ENCODE data around the gene LYPD5.
"Not testable (repeated sequence)": the region's sequence is repeated elsewhere in the genome, so short reads cannot be mapped to it uniquely, and the experiment has no call there.

LYPD5 gene

GRCh38 chr19:43806401-43806800 lies 4.2 kb upstream of the LYPD5 start:
- DNase-seq (ENCODE audit: low read depth, low spot score), result not testable (repeated sequence)

DNA sequence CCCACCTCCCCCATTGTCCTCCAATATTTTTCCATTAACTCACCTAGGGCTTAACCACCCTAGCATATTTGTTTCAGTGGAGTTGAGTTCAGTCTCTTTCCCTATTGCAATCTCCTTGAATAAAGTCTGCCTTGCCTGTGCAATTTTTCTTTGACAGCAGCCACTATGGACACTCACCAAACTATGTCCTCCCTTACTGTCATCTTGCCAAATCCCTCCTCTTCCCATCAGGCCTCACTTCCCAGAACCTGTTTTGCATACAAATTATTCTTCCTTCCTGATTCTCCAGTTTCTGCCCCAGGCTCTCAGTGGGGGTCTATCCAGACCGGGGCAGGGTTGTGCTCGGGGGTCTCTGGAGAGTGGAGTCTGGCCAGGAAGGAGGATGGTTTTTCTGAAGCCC lies 2.2 kb upstream of the LYPD5 start:
- no peak for DNase-seq (ENCODE audit: low read depth, low spot score)

GRCh38 chr19:43799502-43800142 lies 2.6 kb downstream of the LYPD5 start:
- no peak for DNase-seq (ENCODE audit: low read depth, low spot score)

- DNase-seq (ENCODE audit: low read depth, low spot score), result no peak
Measured at GRCh38 chr19:43798546-43799409, 3.5 kb downstream of the LYPD5 start.

GRCh38 chr19:43798026-43798545 lies 4.2 kb downstream of the LYPD5 start:
- no peak for DNase-seq (ENCODE audit: low read depth, low spot score)

GRCh38 chr19:43797556-43797955 lies 4.7 kb downstream of the LYPD5 start:
- no peak for DNase-seq (ENCODE audit: low read depth, low spot score)

- DNase-seq (ENCODE audit: low read depth, low spot score), result no peak
Measured at GRCh38 chr19:43797118-43797517, 5.1 kb downstream of the LYPD5 start.

DNA sequence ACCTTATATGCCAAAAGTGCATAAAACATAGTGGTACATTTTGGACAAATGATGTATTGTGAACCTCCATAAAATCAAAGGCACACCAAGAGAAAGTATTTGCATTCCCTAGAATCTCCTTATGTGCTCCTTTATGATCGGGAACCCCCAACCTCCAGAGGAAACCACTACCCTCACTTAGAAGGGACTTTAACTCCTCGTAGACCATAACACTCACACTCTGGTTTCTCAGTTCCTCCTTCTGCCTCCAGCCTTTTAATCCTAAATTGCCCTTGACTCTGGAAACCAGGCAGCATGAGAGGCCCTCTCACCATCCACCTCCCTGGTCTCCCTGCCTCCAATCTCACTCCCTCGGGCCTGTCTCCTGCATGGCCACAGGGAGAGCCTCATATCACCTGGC lies 11.7 kb downstream of the LYPD5 start:
- DNase-seq (ENCODE audit: low read depth, low spot score), result no peak

- DNase-seq (ENCODE audit: low read depth, low spot score), result no peak
Measured at GRCh38 chr19:43789029-43789428, 13.2 kb downstream of the LYPD5 start.

DNA sequence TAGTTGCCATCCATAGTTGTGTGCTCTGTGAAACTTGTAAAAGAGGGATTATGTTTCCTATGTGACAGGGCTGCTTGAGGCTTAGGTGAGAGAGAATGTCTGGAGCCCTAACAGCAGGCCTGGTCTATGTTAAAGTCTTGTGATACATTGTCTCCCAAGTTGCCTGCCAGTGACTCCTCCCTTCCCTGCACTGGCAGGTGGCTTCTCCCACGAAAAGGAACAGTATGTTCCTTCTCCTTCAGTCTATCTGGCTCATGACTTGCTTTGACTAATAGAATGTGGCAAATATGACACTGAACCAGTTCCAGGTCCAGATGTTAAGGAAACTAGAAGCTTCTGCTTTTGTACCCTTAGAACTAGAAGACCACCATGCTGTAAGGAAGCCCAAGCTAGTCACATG lies 15.6 kb downstream of the LYPD5 start:
- no peak for DNase-seq (ENCODE audit: low read depth, low spot score)

DNA sequence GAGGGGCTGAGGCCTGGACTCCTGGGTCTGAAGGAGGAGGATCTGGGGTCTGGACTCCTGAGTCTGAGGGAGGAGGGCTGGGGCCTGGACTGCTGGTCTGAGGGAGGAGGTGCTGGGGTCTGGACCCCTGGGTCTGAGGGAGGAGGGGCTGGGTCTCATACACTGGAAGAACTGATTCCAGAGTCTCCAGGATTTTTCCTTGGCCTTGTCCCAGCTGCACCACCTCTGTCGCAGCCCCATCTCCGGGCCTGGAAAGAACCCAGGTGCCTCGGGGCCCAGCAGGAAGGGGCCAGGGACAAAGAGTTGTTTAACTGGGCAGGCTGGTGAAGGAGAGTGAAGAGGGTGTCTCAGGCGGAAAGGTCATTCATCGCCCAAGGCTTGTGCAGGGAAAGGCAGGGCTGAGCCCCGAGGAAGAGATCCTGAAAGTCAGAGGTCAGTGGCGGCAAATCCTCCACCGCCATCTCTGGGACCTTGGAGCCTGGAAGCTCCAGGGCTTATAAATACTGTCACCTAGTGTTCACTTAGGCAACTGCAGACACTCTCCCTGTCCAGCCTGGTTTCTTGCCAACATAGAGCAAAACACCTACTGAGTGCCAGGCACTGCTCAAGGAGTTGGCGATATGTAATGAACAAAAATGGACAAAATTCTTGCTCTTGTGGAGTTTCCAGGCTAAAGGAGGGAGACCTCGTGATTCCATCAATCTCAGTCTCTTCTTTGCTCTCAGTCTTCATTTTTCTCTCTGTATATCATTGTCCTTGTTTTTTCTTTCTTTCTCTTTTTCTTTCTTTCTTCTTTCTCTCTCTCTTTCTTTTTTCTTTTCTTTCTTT lies 17.1 kb downstream of the LYPD5 start:
- DNase-seq (ENCODE audit: low read depth, low spot score), result no peak

DNA sequence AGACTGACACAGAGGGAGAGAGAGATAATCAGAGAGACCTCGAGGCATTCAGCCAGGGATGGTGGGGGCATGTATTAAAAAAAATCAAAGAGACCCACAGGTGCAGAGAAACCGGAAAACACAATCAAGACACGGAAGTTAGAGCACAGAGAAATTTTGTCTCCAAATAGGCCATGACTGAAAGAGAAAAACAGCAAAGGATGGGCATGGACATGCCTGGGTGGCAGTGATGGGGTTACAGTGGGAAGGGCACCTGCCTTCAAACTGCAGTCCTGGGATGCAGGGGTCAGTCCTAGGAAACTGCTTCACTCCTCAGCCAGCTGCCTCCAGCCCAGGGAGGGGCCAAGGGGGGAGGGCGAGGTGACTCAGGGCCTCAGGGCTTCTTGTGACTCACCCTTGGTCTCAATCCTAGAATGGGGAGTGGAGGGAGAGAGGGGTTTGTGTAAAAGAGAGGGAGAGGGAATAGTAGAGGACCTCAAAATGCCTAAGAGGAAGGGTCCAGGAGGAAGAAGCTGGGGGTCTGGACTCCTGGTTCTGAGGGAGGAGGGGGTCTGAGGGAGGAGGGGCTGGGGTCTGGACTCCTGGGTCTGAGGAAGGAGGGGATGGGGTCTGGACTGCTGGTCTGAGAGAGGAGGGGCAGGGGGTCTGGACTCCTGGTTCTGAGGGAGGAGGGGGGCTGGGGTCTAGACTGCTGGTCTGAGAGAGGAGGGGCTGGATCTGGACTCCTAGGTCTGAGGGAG lies 17.8 kb downstream of the LYPD5 start:
- no peak for DNase-seq (ENCODE audit: low read depth, low spot score)

DNA sequence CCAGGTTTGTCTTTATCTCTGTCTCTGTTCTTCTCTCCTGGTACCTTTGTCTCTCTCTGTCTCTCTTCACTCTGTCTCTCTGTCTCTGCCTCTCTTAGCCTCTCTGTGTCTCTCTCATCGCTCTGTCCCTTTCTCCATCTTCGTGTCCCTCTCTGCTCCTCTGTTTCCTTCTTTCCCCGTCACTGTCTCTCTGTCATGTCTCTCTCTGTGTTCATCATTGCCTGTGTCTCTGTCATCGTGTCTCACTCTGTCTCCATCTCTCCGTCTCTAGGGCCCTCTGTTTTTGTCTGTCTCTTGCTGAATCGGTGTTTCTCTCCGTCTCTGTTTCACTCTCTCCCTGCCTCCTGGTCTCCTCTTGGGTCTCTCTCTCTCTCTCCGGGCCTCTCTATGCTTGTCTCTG lies 18.6 kb downstream of the LYPD5 start:
- DNase-seq (ENCODE audit: low read depth, low spot score), result no peak

- DNase-seq (ENCODE audit: low read depth, low spot score), result no peak
Measured at GRCh38 chr19:43782689-43783231, 19.5 kb downstream of the LYPD5 start.

DNA sequence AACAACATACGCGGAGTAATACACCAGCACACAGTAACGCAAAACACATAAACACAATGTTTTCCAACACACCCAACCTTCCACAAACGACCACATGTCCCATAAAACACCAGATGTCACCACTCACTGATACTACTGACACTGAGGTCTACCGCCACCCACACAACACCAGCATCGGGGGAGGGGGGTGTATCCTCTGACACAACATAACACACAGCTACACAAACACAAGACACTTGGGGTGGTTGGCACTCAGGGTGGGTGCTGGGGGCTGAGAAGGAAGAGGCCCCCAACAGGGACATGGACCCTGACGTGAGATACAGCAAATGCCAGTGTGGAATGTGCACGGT lies 20.0 kb downstream of the LYPD5 start:
- DNase-seq (ENCODE audit: low read depth, low spot score), result no peak

DNA sequence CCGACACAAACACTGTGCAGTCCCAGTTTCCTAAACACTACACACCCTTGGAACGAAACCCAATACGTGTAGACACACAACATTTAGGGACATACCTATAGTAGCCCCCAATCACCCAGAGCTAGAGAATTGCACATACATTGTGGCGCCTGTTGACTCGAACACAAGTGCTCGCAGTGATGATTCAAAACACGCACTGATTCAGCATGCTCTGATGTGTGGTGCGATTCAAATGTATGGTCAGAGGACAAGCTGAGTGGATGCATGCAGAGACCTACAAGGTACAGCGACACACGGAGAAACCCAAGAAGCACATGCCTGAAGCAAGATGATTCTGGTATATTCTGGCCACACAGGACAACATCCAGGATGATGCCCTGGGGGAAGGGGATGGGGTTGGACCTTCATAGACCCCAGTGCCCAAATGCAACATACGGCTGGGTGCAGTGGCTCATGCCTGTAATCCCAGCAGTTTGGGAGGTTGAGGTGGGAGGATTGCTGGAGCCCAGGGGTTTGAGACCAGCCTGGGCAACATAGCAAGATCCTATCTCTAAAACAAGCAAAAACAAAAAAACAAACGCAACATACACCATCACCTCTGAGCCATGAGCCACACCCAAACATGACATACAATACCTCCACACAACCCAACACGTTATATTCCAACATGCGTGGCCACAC lies 20.5 kb downstream of the LYPD5 start:
- DNase-seq (ENCODE audit: low read depth, low spot score), result no peak

DNA sequence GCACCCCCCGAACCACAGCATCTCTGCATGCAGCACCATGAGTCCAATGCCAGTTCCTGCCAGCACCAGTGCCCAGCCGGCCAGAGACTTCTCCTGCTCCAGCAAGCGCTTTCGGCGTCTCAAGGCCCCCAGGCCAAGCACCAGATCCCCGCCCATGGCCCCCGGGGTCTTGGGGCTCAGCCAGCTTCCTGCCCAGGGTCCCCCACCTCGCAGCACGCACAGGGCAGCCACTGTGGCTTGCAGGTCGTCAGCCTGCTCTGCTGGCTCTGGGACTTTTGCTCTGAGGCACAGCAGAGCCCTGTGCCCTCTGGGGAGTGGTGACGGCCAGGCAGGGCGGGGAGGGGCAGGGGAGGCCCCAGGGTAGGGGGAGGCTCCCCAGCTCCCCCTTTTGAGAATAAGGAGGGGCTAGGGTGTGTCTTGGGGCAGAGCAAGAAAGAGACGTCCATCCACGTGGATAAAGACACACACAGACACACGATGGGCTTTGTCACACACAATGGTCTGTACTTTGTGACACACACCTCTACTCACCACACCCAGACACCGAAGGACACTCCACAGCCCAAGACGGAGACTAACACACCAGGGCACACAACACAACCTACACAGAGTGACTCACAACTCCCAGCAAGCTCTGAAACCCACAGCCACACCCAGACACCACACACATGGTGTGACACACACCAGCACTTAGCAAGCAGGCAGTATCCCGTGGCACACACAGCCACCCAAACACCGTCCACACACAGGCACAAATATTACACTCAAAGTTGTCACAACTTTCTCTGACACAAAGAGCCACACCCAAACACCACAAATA lies 21.3 kb downstream of the LYPD5 start, which contains the start of gene KCNN4:
KCNN4 (minus strand) TSS at position 268 of the 820 bp plus-strand sequence; CDS start at position 156, 112 bp downstream.
- peak; percentile 52 for DNase-seq (ENCODE audit: low read depth, low spot score)

DNA sequence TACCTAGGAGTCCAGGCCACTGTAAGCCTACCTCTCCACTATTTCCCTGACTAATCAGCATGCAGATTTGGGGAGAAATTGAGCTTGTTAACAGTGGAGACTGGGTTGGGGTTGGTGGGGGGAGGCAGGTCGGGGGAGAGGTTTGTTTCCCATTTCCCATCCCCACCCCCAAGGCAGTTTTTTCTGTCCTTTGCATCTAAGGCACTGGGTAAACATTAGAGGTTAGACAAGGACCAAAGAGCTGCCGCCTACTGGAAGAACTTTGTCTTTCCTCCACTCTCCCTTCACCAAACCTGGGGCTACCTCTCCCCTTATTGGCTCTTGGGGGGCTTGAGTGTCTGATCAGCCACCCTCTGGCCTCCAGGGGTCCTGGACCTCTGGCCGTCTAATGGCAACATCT lies 22.4 kb downstream of the LYPD5 start:
- DNase-seq (ENCODE audit: low read depth, low spot score), result no peak

- no peak for DNase-seq (ENCODE audit: low read depth, low spot score)
Measured at GRCh38 chr19:43779147-43779819, 23.0 kb downstream of the LYPD5 start.

All from activated CD4-positive, CD25-positive, alpha-beta regulatory T cell treated with anti-CD3 and anti-CD28 coated beads, Interleukin-2, amount 50 U/mL, for 16 hours (primary cell).